Thoracic aorta (tissue), 2 donors: ENCODE results near the gene ETV1. TPM values are rescaled to one million over a fixed set of nuclear protein-coding genes. Genes with fewer than 3 reads are reported as not detected.

Experiments used
- ATAC-seq: fragments of 150-250 bp; one replicate; pipeline ENCODE4 v1.8.0; 2017; ENCODE audit warnings: low read depth; ENCODE audit not compliant: insufficient number of reproducible peaks, low FRiP score
- DNase-seq: peaks from one replicate; pipeline ENCODE4 v3.0.0-alpha.2; 2020; ENCODE audit warnings: low spot score
- H3K27ac ChIP-seq, 2 donors: fragments of 200-600 bp; sonication (generic); 1 replicate in 1 of 2; 2 replicates in 1 of 2; pipeline ENCODE4 v1.5.1; 2016; ENCODE audit warnings: mild to moderate bottlenecking in 2 of 2, moderate library complexity in 2 of 2
- H3K27me3 ChIP-seq: fragments of 200-600 bp; sonication (generic); replicated peaks from 2 replicates; pipeline ENCODE4 v1.6.0; 2016; ENCODE audit warnings: mild to moderate bottlenecking; ENCODE audit not compliant: insufficient read depth
- H3K36me3 ChIP-seq: fragments of 200-600 bp; sonication (generic); one replicate; pipeline ENCODE4 v1.5.1; 2016
- H3K4me1 ChIP-seq, 2 donors: fragments of 200-600 bp; sonication (generic); 1 replicate in 1 of 2; 2 replicates in 1 of 2; pipeline versions ENCODE4 v1.5.1 to v1.6.0; 2016; ENCODE audit warnings: low read depth in 2 of 2, mild to moderate bottlenecking in 1 of 2; ENCODE audit not compliant: control insufficient read depth in 1 of 2
- H3K4me3 ChIP-seq: fragments of 200-600 bp; sonication (generic); 2 replicates; pipeline ENCODE4 v1.5.1; 2016; ENCODE audit warnings: mild to moderate bottlenecking
- H3K9me3 ChIP-seq: fragments of 200-600 bp; sonication (generic); 2 replicates; pipeline ENCODE4 v1.5.1; 2016
- CTCF ChIP-seq: fragments of 200-600 bp; sonication (generic); IDR thresholded peaks from one replicate; pipeline ENCODE4 v1.5.1; 2019; ENCODE audit warnings: antibody characterized with exemption
- total RNA-seq, 2 donors: library from RNA; depleted of rRNA; stranded (reverse); fragments of >200 nt; gene quantifications; one replicate each; pipeline versions ENCODE4 v1.1.0 to v1.2.3, GENCODE V29; 2016

The ETV1 gene
- total RNA-seq, 2 donors from 2014 or later = 5.9 to 8.7 TPM

GRCh38 chr7:13949445-13949844 lies 40.0 kb downstream of the ETV1 start:
- Histone ChIP-seq H3K4me3 (no peak overlapping the region), H3K9me3 (no peaks in the 10 kb centered on the region), H3K27ac (no peak overlapping the region), H3K4me1 (no peaks in the 10 kb centered on the region), H3K36me3 (no peaks in the 10 kb centered on the region), H3K27me3 (no peaks in the 10 kb centered on the region)
- no peak for TF ChIP-seq CTCF
- no peak for ATAC-seq
- DNase-seq = no peak

GRCh38 chr7:13948019-13948801 lies 41.3 kb downstream of the ETV1 start:
- Histone ChIP-seq H3K4me3 (no peak overlapping the region), H3K27me3 (no peaks in the 10 kb centered on the region), H3K27ac (no peak overlapping the region), H3K36me3 (no peaks in the 10 kb centered on the region), H3K4me1 (no peaks in the 10 kb centered on the region), H3K9me3 (no peaks in the 10 kb centered on the region)
- ATAC-seq (no peak), DNase-seq (no peak)
- no peak for TF ChIP-seq CTCF

GRCh38 chr7:13947535-13947934 lies 41.9 kb downstream of the ETV1 start:
- DNase-seq (no peak), ATAC-seq (no peak)
- Histone ChIP-seq H3K27me3 (no peaks in the 10 kb centered on the region), H3K27ac (no peak overlapping the region), H3K9me3 (no peaks in the 10 kb centered on the region), H3K4me1 (no peaks in the 10 kb centered on the region), H3K4me3 (no peak overlapping the region), H3K36me3 (no peaks in the 10 kb centered on the region)
- no peak for TF ChIP-seq CTCF

GRCh38 chr7:13946181-13946580 lies 43.3 kb downstream of the ETV1 start:
- ATAC-seq = no peak
- Histone ChIP-seq H3K4me1 (no peaks in the 10 kb centered on the region), H3K36me3 (no peaks in the 10 kb centered on the region), H3K27ac (no peak overlapping the region), H3K4me3 (no peak overlapping the region), H3K27me3 (no peaks in the 10 kb centered on the region), H3K9me3 (no peaks in the 10 kb centered on the region)
- TF ChIP-seq CTCF = no peak
- DNase-seq = no peak

GRCh38 chr7:13945670-13946069 lies 43.8 kb downstream of the ETV1 start:
- Histone ChIP-seq H3K27ac (no peak overlapping the region), H3K4me1 (no peaks in the 10 kb centered on the region), H3K4me3 (no peak overlapping the region), H3K36me3 (no peaks in the 10 kb centered on the region), H3K27me3 (no peaks in the 10 kb centered on the region), H3K9me3 (no peaks in the 10 kb centered on the region)
- no peak for DNase-seq
- no peak for ATAC-seq
- TF ChIP-seq CTCF = no peak
